Measurements from ENCODE around the gene SHANK3.

The SHANK3 gene

GRCh38 chr22:50720301-50721256 is 48.0 kb downstream of the SHANK3 start:
- DNase-seq (ENCODE audit: low read depth): no peak
- no peak overlapping the region for H3K4me3 ChIP-seq (ENCODE audit: low read depth, low read length)
- no peak for TF ChIP-seq CTCF (IDR thresholded peaks at IDR 0.05; ENCODE audit: control insufficient read depth, extremely low read depth, insufficient read depth)

GRCh38 chr22:50721257-50721844 is 48.7 kb downstream of the SHANK3 start:
- no peak overlapping the region for H3K4me3 ChIP-seq (ENCODE audit: low read depth, low read length)
- no peak for DNase-seq (ENCODE audit: low read depth)
- no peak for TF ChIP-seq CTCF (IDR thresholded peaks at IDR 0.05; ENCODE audit: control insufficient read depth, extremely low read depth, insufficient read depth)

DNA sequence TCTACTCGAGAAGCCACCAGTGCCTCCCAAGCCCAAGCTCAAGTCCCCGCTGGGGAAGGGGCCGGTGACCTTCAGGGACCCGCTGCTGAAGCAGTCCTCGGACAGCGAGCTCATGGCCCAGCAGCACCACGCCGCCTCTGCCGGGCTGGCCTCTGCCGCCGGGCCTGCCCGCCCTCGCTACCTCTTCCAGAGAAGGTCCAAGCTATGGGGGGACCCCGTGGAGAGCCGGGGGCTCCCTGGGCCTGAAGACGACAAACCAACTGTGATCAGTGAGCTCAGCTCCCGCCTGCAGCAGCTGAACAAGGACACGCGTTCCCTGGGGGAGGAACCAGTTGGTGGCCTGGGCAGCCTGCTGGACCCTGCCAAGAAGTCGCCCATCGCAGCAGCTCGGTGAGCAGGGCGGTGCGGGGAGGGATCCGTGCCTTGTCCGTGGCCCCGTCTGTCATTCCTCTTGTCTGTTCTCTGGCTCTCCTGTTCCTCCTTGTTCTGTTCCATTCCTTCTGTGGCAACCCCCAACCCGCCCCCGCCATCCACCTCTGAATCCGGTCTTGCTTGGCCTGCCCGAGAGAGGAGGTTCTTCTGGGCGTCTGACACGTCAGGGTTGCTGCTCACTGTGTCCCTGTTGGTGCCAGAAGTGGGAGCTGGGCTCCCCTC is 49.6 kb downstream of the SHANK3 start:
- no peak for TF ChIP-seq CTCF (IDR thresholded peaks at IDR 0.05; ENCODE audit: control insufficient read depth, extremely low read depth, insufficient read depth)
- no peak for DNase-seq (ENCODE audit: low read depth)
- H3K4me3 ChIP-seq (ENCODE audit: low read depth, low read length): no peak overlapping the region

Data from LNCaP clone FGC (cell line).